PFSK-1 (cell line): ENCODE measurements around the gene TM4SF20.

Source experiments
- FOXP2 ChIP-seq: optimal IDR thresholded peaks from 2 replicates; pipeline ENCODE3; 2011; ENCODE audit warnings: borderline replicate concordance, control low read depth, inconsistent platforms; ENCODE audit not compliant: insufficient read depth; ENCODE audit errors: extremely low read length, extremely low read depth
- POLR2AphosphoS5 ChIP-seq: IDR thresholded peaks from 2 replicates; pipeline ENCODE4 v1.6.1; 2012; ENCODE audit warnings: low read depth, mild to moderate bottlenecking, control low read depth, low read length, moderate library complexity
- REST ChIP-seq, 2 experiments: IDR thresholded peaks; 2 replicates each; pipeline versions ENCODE4 v1.6.1 to v1.8.0; 2011 to 2012; ENCODE audit warnings: low read depth in 2 of 2, low read length in 2 of 2, control low read depth in 1 of 2, inconsistent platforms in 1 of 2, mild to moderate bottlenecking in 1 of 2, moderate library complexity in 1 of 2; ENCODE audit not compliant: insufficient read depth in 1 of 2
- SIN3A ChIP-seq: IDR thresholded peaks from 2 replicates; pipeline ENCODE4 v1.6.1; 2012; ENCODE audit warnings: mild to moderate bottlenecking, low read length, moderate library complexity, borderline replicate concordance; ENCODE audit not compliant: insufficient read depth
- TAF1 ChIP-seq: IDR thresholded peaks from 2 replicates; pipeline ENCODE4 v1.6.1; 2012; ENCODE audit warnings: low read length, control low read depth, borderline replicate concordance; ENCODE audit not compliant: insufficient read depth

GRCh38 chr2:227325839-227326195 is 53.3 kb downstream of the TM4SF20 start:
- TF ChIP-seq FOXP2: no peak
- no peak for TF ChIP-seq TAF1
- TF ChIP-seq REST (IDR thresholded peaks at IDR 0.05; ENCODE audit: insufficient read depth in 1 of 2, low read depth in 2 of 2, low read length in 2 of 2): no peak
- TF ChIP-seq SIN3A: no peak
- TF ChIP-seq POLR2AphosphoS5: no peak; the same call in 1 of the 2 replicates
